ENCODE data around the gene PALB2. TPM values are rescaled to one million over a fixed set of nuclear protein-coding genes. Genes with fewer than 3 reads are reported as not detected.

PALB2 gene
- total and polyA plus RNA-seq, 3 donors from 2014 or later = 14.4 to 26.8 (median 24.6) TPM

GRCh38 chr16:23668225-23668624, 27.1 kb upstream of the PALB2 start:
- no peak overlapping the region for H3K27ac ChIP-seq
- H3K4me3 ChIP-seq = no peak overlapping the region
- no peaks in the 10 kb centered on the region for H3K4me1 ChIP-seq
- TF ChIP-seq POLR2A (IDR thresholded peaks at IDR 0.05) (no peak), CTCF (IDR thresholded peaks at IDR 0.05) (no peak)
- no peaks in the 10 kb centered on the region for H3K9me3 ChIP-seq
- H3K27me3 ChIP-seq = no peaks in the 10 kb centered on the region
- H3K36me3 ChIP-seq (ENCODE audit: low read depth, missing control alignments) = no peaks in the 10 kb centered on the region
- intact Hi-C loops (cut with DNase I; ENCODE audit: low total_unique reads) = no loop called here
- DNase-seq = no peak
- WGBS, 2 donors = 86 to 94% methylated on average over 1 of the region's 1 CpG

- Histone ChIP-seq H3K9me3 (no peaks in the 10 kb centered on the region), H3K36me3 (ENCODE audit: low read depth, missing control alignments) (no peaks in the 10 kb centered on the region), H3K4me3 (no peak overlapping the region), H3K27ac (peak overlapping the region in 1 of 2 donors; percentile 25), H3K27me3 (no peaks in the 10 kb centered on the region), H3K4me1 (no peaks in the 10 kb centered on the region)
- DNase-seq = peak; percentile 40
- WGBS, 2 donors = 63 to 75% methylated on average over 6 of the region's 6 CpGs
- intact Hi-C loops (cut with DNase I; ENCODE audit: low total_unique reads) = no loop called here
- no peak for TF ChIP-seq CTCF (IDR thresholded peaks at IDR 0.05)
- no peak for TF ChIP-seq POLR2A (IDR thresholded peaks at IDR 0.05)
These were observed 26.2 kb upstream of the PALB2 start for GRCh38 chr16:23667355-23667659.

- WGBS, 2 donors = 79 to 83% methylated on average over 7 of the region's 7 CpGs
- DNase-seq = no peak
- H3K36me3 ChIP-seq (ENCODE audit: low read depth, missing control alignments) = no peaks in the 10 kb centered on the region
These were observed 25.7 kb upstream of the PALB2 start for GRCh38 chr16:23666571-23667354.

GRCh38 chr16:23663918-23664317, 22.8 kb upstream of the PALB2 start:
- Histone ChIP-seq H3K4me3 (no peak overlapping the region), H3K27ac (no peak overlapping the region), H3K27me3 (no peaks in the 10 kb centered on the region), H3K4me1 (no peaks in the 10 kb centered on the region), H3K36me3 (ENCODE audit: low read depth, missing control alignments) (no peaks in the 10 kb centered on the region), H3K9me3 (no peaks in the 10 kb centered on the region)
- intact Hi-C loops (cut with DNase I; ENCODE audit: low total_unique reads) = no loop called here
- no peak for TF ChIP-seq POLR2A (IDR thresholded peaks at IDR 0.05)
- TF ChIP-seq CTCF (IDR thresholded peaks at IDR 0.05) = no peak
- WGBS, 2 donors = 91 to 93% methylated on average over 2 of the region's 2 CpGs
- DNase-seq = no peak

More at GRCh38 chr16:23666571-23667354, 25.7 kb upstream of the PALB2 start:
- H3K4me3 ChIP-seq = no peak overlapping the region
- TF ChIP-seq CTCF (IDR thresholded peaks at IDR 0.05) (no peak), POLR2A (IDR thresholded peaks at IDR 0.05) (no peak)
- H3K27ac ChIP-seq = peak overlapping the region in 1 of 2 donors; percentile 25
- H3K27me3 ChIP-seq = no peaks in the 10 kb centered on the region
- H3K9me3 ChIP-seq = no peaks in the 10 kb centered on the region
- intact Hi-C loops (cut with DNase I; ENCODE audit: low total_unique reads) = no loop called here
- no peaks in the 10 kb centered on the region for H3K4me1 ChIP-seq

- TF ChIP-seq CTCF (IDR thresholded peaks at IDR 0.05) (no peak), POLR2A (IDR thresholded peaks at IDR 0.05) (no peak)
- WGBS, 2 donors = 93 to 96% methylated on average over 4 of the region's 4 CpGs
- intact Hi-C loops (cut with DNase I; ENCODE audit: low total_unique reads) = no loop called here
- DNase-seq = no peak
- Histone ChIP-seq H3K36me3 (ENCODE audit: low read depth, missing control alignments) (no peaks in the 10 kb centered on the region), H3K4me1 (peaks cover 8% of the 10 kb centered on the region), H3K9me3 (no peaks in the 10 kb centered on the region), H3K27ac (peak overlapping the region; percentile 43 to 48), H3K27me3 (no peaks in the 10 kb centered on the region), H3K4me3 (no peak overlapping the region)
These were observed 10.9 kb upstream of the PALB2 start for GRCh38 chr16:23651943-23652468.

Data from testis (tissue), 3 donors.